Nephron (organoid): Measurements from ENCODE around the gene TCHP.
A peak's percentile ranks its signal among the peaks of the same experiment; 100 is the strongest.

Experiments
- H3K27ac Mint-ChIP-seq, 3 experiments: 2 replicates each; pipeline ENCODE4 v1.8.0; 2020; ENCODE audit warnings: mixed read lengths in 3 of 3, mild to moderate bottlenecking in 2 of 3, moderate library complexity in 1 of 3
- H3K27me3 Mint-ChIP-seq: 2 replicates; pipeline ENCODE4 v1.8.0; 2021; ENCODE audit warnings: low read depth, mild to moderate bottlenecking, moderate library complexity, mixed read lengths
- H3K36me3 Mint-ChIP-seq: 2 replicates; pipeline ENCODE4 v1.8.0; 2020; ENCODE audit warnings: low read depth, mixed read lengths
- H3K4me1 Mint-ChIP-seq: 2 replicates; pipeline ENCODE4 v1.8.0; 2020; ENCODE audit warnings: mixed read lengths
- H3K4me3 Mint-ChIP-seq, 3 experiments: 2 replicates each; pipeline ENCODE4 v1.8.0; 2020; ENCODE audit warnings: mild to moderate bottlenecking in 3 of 3, mixed read lengths in 3 of 3, moderate library complexity in 2 of 3
- H3K9me3 Mint-ChIP-seq: 2 replicates; pipeline ENCODE4 v1.8.0; 2020; ENCODE audit warnings: mixed read lengths
- TF ChIP-seq, protein P1 (sequence below), 3 experiments: fragments of 200-600 bp; sonication (generic); IDR thresholded peaks; one replicate each; pipeline ENCODE4 v1.5.0; 2021; ENCODE audit warnings: antibody characterized with exemption in 3 of 3; ENCODE audit not compliant: unreplicated experiment in 3 of 3

The TCHP gene

DNA sequence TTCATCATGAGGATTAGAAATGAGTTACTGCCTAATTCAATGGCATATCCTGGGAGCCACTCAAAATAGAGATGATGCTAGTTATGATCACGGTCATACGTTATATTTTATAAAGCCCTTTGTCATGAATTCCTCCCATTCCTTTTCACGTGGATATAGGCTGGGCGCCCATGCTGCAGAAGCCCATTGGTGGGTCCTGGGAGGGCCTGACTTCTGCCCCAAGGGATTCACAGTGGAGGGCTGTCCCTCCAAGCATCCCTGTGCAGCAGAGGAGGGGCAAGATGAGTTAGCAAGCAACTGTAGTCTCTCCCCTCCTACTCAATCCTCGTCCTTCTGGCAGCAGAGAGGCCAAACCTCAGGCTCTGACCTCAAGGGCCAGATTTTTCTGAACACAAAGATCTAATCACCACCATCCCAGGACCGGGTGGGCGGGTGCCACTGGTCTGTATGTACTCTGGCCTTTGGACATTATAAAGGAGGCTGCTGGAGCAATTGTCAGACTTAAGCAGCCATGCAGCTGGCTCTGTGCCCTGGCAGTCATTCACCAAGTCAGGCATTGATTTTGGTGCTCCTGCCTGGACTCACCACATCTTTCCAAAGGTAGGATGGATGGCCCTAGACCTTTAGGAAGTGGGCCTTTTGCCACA lies 28.3 kb upstream of the TCHP start:
- Mint-ChIP-seq H3K9me3 (no peaks in the 10 kb centered on the region), H3K4me3 (no peak overlapping the region), H3K4me1 (peaks cover 7% of the 10 kb centered on the region), H3K27ac (no peak overlapping the region), H3K36me3 (peaks cover 5% of the 10 kb centered on the region), H3K27me3 (no peaks in the 10 kb centered on the region)
- TF ChIP-seq, protein P1, sequence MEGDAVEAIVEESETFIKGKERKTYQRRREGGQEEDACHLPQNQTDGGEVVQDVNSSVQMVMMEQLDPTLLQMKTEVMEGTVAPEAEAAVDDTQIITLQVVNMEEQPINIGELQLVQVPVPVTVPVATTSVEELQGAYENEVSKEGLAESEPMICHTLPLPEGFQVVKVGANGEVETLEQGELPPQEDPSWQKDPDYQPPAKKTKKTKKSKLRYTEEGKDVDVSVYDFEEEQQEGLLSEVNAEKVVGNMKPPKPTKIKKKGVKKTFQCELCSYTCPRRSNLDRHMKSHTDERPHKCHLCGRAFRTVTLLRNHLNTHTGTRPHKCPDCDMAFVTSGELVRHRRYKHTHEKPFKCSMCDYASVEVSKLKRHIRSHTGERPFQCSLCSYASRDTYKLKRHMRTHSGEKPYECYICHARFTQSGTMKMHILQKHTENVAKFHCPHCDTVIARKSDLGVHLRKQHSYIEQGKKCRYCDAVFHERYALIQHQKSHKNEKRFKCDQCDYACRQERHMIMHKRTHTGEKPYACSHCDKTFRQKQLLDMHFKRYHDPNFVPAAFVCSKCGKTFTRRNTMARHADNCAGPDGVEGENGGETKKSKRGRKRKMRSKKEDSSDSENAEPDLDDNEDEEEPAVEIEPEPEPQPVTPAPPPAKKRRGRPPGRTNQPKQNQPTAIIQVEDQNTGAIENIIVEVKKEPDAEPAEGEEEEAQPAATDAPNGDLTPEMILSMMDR (IDR thresholded peaks at IDR 0.05; ENCODE audit: unreplicated experiment in 3 of 3), result no peak

DNA sequence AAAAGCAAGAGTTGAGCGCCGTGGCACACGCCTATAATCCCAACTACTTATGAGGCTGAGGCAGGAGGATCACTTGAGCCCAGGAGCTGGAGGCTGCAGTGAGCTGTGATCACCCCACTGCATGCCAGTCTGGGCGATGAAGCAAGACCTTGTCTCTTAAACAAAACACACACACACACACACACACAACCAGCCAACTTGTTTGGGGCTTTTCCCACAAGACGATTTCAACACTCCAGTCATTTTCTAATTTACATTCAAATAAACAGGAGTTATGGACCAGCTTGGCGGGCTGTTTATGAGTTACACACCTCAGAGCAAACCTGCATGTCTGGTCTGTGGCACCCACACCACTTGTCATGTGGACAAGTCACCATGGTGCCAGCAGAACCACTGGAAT lies 26.4 kb upstream of the TCHP start:
- no peaks in the 10 kb centered on the region for H3K27me3 Mint-ChIP-seq
- no peaks in the 10 kb centered on the region for H3K9me3 Mint-ChIP-seq
- H3K4me1 Mint-ChIP-seq, result peaks cover 18% of the 10 kb centered on the region
- H3K27ac Mint-ChIP-seq, result no peak overlapping the region
- TF ChIP-seq, protein P1 (IDR thresholded peaks at IDR 0.05; ENCODE audit: unreplicated experiment in 3 of 3), result no peak
- peaks cover 5% of the 10 kb centered on the region for H3K36me3 Mint-ChIP-seq
- no peak overlapping the region for H3K4me3 Mint-ChIP-seq

DNA sequence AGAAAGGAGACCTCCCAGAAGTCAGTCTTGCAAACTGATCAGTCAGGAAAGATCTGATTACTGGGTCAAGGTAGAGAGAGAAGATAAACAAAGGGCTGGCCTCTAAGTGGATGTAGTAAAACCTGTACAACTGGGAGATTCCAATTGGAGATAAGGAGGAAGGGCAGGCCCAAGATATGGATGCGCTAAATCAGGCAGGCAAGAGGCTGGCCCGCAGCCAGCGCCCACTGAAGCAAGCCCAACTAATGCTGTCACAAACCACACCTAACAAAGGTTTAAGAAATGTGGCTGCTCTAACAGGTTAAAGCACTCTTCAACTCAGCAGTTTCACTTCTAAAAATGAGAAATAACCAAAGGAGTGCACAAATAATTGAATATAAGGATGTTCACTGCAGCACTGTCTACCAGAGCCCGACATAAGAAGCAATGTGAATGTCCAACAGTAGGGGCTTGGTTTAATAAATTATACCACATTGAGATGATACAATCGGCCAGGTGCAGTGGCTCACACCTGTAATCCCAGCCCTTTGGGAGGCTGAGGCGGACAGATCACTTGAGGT lies 24.4 kb upstream of the TCHP start:
- H3K4me3 Mint-ChIP-seq, result no peak overlapping the region
- peaks cover 5% of the 10 kb centered on the region for H3K36me3 Mint-ChIP-seq
- TF ChIP-seq, protein P1 (IDR thresholded peaks at IDR 0.05; ENCODE audit: unreplicated experiment in 3 of 3), result no peak
- peak overlapping the region in 1 of 3 experiments; percentile 28 for H3K27ac Mint-ChIP-seq
- no peaks in the 10 kb centered on the region for H3K9me3 Mint-ChIP-seq
- peaks cover 4% of the 10 kb centered on the region for H3K27me3 Mint-ChIP-seq
- peaks cover 30% of the 10 kb centered on the region for H3K4me1 Mint-ChIP-seq

DNA sequence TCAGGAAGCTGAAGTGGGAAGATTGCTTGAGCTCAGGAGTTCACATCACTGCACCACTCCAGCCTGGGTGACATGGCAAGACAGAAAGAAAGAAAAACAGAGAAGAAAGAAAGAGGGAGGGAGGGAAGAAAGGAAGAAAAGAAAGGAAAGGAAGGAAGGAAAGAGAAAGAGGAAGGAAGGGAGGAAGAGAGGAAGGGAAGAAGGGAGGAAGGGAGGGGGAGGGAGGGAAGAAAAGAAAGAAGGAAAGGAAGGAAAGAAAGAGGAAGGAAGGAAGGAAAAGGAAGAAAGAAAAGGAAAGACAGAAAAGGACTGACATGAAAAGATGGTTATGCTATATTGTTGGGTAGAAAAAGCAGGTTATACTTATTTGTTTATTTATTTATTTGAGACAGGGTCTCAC lies 23.7 kb upstream of the TCHP start:
- H3K9me3 Mint-ChIP-seq, result no peaks in the 10 kb centered on the region
- peak overlapping the region in 1 of 3 experiments; percentile 12 for H3K4me3 Mint-ChIP-seq
- H3K4me1 Mint-ChIP-seq, result peaks cover 37% of the 10 kb centered on the region
- H3K27me3 Mint-ChIP-seq, result peaks cover 9% of the 10 kb centered on the region
- TF ChIP-seq, protein P1 (IDR thresholded peaks at IDR 0.05; ENCODE audit: unreplicated experiment in 3 of 3), result no peak
- no peak overlapping the region for H3K27ac Mint-ChIP-seq
- H3K36me3 Mint-ChIP-seq, result peaks cover 5% of the 10 kb centered on the region

DNA sequence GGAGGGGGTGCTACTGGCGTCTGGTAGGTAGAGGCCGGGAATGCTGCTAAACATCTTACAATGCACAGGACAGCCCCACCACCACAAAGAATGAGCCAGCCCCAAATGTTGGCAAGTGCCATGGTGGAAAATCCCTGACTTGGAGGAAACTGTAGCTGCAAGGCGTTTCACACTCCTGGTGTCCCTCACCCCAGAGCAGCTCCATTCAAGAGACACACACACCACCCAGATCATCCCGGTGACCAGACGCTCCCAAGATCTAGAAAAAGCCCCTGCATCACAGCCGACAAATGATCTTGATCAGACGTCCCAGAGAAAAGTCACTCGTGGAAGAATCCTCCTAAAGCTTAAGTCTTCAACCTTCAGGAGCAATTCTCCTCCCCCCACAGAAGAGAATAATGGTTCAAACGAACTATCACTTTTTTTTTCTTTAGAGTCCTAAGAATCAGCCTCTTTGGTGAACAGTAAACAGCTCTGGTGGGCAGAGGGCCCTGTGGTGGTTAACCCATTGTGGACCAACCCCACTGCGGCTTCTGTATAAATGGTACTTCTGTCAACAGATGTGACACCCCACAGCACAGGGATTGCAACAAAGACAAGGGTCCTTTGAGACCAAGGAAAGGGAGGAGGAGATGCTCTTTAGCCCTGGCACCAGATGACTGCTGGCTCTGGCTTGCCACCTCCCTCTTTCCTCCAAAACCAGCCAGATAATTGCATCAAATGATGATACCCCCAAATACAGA lies 22.4 kb upstream of the TCHP start:
- Mint-ChIP-seq H3K27me3 (peaks cover 18% of the 10 kb centered on the region), H3K36me3 (peaks cover 2% of the 10 kb centered on the region), H3K27ac (no peak overlapping the region), H3K4me3 (peak overlapping the region; percentile 60 to 80 (median 79)), H3K4me1 (peaks cover 37% of the 10 kb centered on the region), H3K9me3 (no peaks in the 10 kb centered on the region)
- TF ChIP-seq, protein P1 (IDR thresholded peaks at IDR 0.05; ENCODE audit: unreplicated experiment in 3 of 3), result no peak
